Lower leg skin (tissue), 4 donors: ENCODE results near the gene SESTD1. TPM values are rescaled to one million over a fixed set of nuclear protein-coding genes. Genes with fewer than 3 reads are reported as not detected.
"Not testable (repeated sequence)": the region's sequence is repeated elsewhere in the genome, so short reads cannot be mapped to it uniquely, and the experiment has no call there.

Experiments used
- DNase-seq, 2 donors: peaks; one replicate each; pipeline ENCODE4 v3.0.0-alpha.2; 2019; ENCODE audit warnings: low spot score in 2 of 2
- H3K4me3 ChIP-seq: fragments of 200-600 bp; sonication (generic); 2 replicates; pipeline ENCODE4 v1.5.1; 2017; ENCODE audit warnings: mild to moderate bottlenecking, low read depth; ENCODE audit not compliant: poor library complexity, severe bottlenecking
- CTCF ChIP-seq, 3 donors: fragments of 450-650 bp; IDR thresholded peaks; one replicate each; pipeline ENCODE4 v1.5.1; 2016; ENCODE audit warnings: antibody characterized with exemption in 3 of 3, mild to moderate bottlenecking in 3 of 3, moderate library complexity in 2 of 3
- POLR2A ChIP-seq, 2 donors: fragments of 450-650 bp; IDR thresholded peaks; one replicate each; pipeline ENCODE4 v1.6.1; 2016 to 2017; ENCODE audit warnings: antibody characterized with exemption in 2 of 2, mild to moderate bottlenecking in 1 of 2, moderate library complexity in 1 of 2
- WGBS, 2 donors: methylation state at CpG; one replicate each; pipeline ENCODE4 v1.1.5; 2018; 5-methylcytosine and 5-hydroxymethylcytosine counted together
- intact Hi-C: fragments of 100-400 bp; cut with DNase I; formaldehyde crosslinking; loops from one replicate; pipeline ENCODE4 v1.15.0; 2023; ENCODE audit warnings: low total_unique reads
- total RNA-seq, 4 donors: library from RNA; depleted of rRNA; stranded (reverse); fragments of >200 nt; gene quantifications; one replicate each; pipeline ENCODE4 v1.1.0, GENCODE V29; 2016

SESTD1 gene
- total RNA-seq, 4 donors from 2014 or later = 8.7 to 22.9 (median 11.8) TPM

GRCh38 chr2:179059026-179059700 lies 205.5 kb downstream of the SESTD1 start:
- no peak overlapping the region for H3K4me3 ChIP-seq
- intact Hi-C loops = no loop called here
- WGBS, 2 donors = 81 to 86% methylated on average over 2 of the region's 2 CpGs
- TF ChIP-seq POLR2A (IDR thresholded peaks at IDR 0.05) = no peak
- TF ChIP-seq CTCF (IDR thresholded peaks at IDR 0.05) = no peak
- no peak for DNase-seq

- no peak overlapping the region for H3K4me3 ChIP-seq
- WGBS, 2 donors = 77 to 80% methylated on average over 5 of the region's 5 CpGs
- no peak for DNase-seq
- intact Hi-C loops = no loop called here
- no peak for TF ChIP-seq CTCF (IDR thresholded peaks at IDR 0.05)
- no peak for TF ChIP-seq POLR2A (IDR thresholded peaks at IDR 0.05)
Observed at GRCh38 chr2:179057737-179058136, 206.9 kb downstream of the SESTD1 start.

DNA sequence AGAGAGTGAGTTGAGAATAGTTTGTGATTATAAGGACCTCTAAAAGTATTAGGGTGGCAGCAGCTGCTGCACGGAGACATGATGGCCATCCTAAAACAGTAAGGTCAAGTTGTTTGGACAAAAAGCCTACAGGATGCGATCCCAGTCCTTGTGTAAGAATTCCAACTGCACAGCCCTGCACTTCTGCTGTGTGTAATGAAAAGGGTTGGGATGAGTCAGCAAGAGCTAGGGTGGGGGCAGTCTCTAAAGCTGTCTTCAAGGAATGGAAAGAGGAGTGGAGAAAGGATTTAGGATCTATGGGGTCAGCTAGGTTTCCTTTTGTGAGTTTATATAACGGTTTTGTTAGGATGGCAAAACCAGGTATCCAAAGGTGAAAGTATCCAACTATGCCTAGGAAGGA lies 211.1 kb downstream of the SESTD1 start:
- H3K4me3 ChIP-seq, intact Hi-C loops, DNase-seq: not testable (repeated sequence)
- WGBS, 2 donors = 85 to 92% methylated on average over 3 of the region's 3 CpGs

Other genes with a start within 250 kb of the SESTD1 start
- gene CCDC141, start 214.7 kb downstream of the SESTD1 start, total RNA-seq = under 1 TPM in 3 of 4 donors, not detected in 1; 0.15 to 0.71 (median 0.17) TPM